GM12891 (cell line): Measurements from ENCODE around the gene RGL3.

Experiments used
- PAX5 ChIP-seq: IDR thresholded peaks from 2 replicates; pipeline ENCODE4 v1.6.1; 2011; ENCODE audit warnings: low read length, moderate library complexity, mild to moderate bottlenecking; ENCODE audit not compliant: insufficient read depth, severe bottlenecking
- POLR2A ChIP-seq: IDR thresholded peaks from 2 replicates; pipeline ENCODE4 v1.6.1; 2011; ENCODE audit warnings: low read depth, low read length, control low read depth
- POLR2AphosphoS5 ChIP-seq: IDR thresholded peaks from 2 replicates; pipeline ENCODE4 v1.6.1; 2011; ENCODE audit warnings: low read depth, low read length, control low read depth
- SPI1 ChIP-seq: IDR thresholded peaks from 2 replicates; pipeline ENCODE4 v1.6.1; 2011; ENCODE audit warnings: low read depth, low read length, control low read depth
- TAF1 ChIP-seq: IDR thresholded peaks from 2 replicates; pipeline ENCODE4 v1.6.1; 2011; ENCODE audit warnings: low read depth, low read length, control low read depth

DNA sequence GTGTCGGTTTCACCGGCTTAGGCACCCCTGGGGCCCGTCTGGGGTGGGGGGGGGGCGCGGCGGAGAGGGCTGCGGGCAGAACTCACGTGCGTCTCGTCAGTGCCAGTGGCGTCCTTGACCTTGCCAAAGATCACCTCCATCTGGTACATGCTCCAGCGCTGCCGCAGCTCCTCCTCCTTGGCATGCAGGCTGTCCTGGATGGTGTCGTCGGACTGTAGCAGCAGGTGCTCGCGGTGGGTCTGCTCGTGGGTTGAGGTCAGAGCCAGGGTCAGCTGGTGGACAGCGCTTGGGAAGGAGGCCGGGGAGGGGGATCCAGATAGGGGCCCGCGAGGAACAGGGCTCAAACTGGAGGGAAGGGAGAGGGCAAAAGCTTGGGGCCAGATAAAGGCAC lies 4.7 kb upstream of the RGL3 start:
- no peak for TF ChIP-seq POLR2A
- no peak for TF ChIP-seq POLR2AphosphoS5
- no peak for TF ChIP-seq PAX5
- TF ChIP-seq TAF1 = no peak
- TF ChIP-seq SPI1 = no peak
